Stimulated activated CD4-positive, alpha-beta T cell treated with anti-CD3 and anti-CD28 coated beads, Interleukin-15, amount 100 ng/mL, for 24 hours (primary cell): ENCODE data around the gene CLEC4C.

ENCODE experiments used
- DNase-seq: peaks from one replicate; pipeline ENCODE4 v3.0.0-alpha.2; 2020

Gene CLEC4C

GRCh38 chr12:7719946-7720730 lies 27.0 kb downstream of the CLEC4C start:
- no peak for DNase-seq

GRCh38 chr12:7716381-7716780 lies 30.8 kb downstream of the CLEC4C start:
- DNase-seq = no peak

DNA sequence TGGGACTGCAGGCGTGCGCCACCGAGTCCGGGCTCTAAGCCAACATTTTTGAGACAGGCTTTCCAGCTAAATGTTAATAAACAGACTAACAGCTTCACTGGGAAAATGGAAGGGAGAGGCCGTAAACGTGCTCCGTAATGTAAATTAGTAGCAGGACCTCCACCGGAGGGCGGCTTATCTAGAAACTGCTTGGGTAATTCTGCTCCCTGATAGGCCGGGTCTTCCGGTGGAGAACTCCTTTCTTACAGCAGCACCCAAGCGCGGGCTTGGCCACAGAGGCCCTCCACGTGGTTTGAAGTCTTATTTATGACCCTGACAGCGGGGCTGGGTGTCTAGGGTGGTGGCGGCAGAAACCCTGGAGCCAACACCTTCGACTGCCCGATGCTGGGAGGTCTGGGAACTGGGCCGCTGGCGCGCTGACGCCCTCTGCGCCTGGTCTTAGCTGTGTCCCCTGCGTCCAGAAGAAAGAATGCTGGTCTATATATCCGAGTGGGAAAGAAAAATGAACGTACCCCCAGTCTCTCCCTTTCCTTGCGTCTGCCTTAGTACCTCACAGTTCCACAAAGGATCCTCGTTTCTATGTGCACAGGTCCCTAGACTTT lies 34.2 kb downstream of the CLEC4C start:
- DNase-seq = no peak

GRCh38 chr12:7711133-7711532 lies 36.0 kb downstream of the CLEC4C start, which contains the start of gene DPPA3:
Gene DPPA3, plus strand, starts transcription at chr12:7711433. Its CDS starts 138 bp downstream, at chr12:7711571.
- no peak for DNase-seq

DNA sequence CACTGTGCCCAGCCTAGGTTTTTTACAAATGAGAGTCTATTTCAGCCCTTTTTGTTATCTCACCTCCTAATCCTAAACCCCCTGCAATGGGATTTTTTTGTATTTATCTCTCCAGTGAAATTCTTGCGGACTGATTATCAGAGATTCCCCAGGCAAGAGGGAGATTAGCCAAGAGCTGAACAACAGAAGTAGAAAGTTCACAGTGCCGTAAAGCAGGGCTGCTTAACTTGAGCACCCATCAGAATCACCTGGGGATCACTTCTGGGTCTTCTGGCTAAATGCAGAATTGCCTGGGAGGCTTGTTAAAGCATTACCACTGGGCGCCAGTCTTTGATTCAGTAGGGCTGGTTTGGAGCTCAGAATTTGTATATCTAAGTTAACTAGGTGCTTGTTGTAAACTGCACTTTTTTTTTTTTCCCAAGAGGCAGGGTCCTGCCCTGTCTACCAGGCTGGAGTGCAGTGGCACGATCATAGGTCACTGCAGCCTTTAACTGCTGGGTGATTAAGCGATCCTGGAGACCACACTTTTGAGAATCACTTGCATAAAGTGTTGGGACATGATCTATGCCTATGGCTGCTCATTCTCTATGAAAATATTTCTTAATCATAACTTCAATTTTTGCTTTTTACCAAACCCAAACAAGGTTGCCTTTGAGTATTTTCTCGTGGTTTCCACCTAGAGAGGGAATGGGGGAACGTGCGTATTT lies 37.1 kb downstream of the CLEC4C start:
- no peak for DNase-seq

DNA sequence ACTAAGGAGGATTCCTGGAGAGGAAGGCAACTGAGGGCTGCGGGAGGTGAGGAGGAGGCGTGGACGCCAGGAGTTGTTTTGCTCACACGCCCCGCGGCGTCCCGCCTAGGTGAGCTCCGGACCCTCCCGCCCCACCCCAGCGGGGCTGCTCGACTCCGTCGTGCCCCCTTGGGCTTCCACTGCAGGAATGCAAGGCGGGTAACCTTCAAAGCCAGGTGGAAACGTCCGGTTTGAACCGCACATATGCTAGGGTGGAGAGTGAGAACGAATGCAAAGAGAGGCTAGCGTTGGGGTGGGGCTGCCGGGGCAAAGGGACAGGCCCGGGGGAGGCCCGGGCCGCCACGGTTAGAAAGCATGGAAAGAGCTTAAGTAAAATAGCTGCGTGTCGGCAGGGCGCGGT lies 41.3 kb downstream of the CLEC4C start:
- no peak for DNase-seq

DNA sequence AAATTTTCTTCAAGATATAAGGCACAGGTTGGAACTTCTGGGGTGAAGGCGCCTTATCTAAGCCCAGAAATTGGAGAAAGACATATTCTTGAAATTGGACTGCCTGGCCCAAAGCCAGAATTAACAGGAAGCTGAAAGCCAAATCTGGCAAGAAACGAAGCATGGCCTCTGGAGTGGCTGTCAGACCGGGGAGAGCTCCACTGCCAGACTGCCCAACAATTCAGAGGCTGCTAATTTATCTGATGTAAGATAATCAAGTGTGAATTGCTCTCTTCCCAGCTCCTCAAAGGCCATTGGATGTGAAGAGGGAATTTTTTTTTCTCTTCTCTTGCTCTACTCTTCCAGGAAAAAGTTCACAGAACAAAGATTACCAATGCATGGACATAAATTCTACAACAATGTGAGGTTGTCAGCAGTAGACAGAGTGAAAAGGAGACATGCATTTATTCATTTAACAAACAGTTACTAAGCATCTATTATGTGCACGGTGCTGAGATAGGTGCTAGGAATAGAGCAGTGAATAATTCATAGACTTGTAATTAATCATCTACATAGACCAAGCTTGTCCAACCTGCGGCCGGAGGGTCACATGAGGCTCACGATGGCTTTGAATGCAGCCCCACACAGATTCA lies 51.5 kb downstream of the CLEC4C start, which contains the start of gene GDF3:
Gene GDF3, minus strand, starts transcription at position 210 of the 632 bp plus-strand sequence. Its CDS starts 47 bp downstream, at position 163.
- DNase-seq = no peak

- no peak for DNase-seq
Measured at GRCh38 chr12:7695237-7695560, 52.0 kb downstream of the CLEC4C start.

- no peak for DNase-seq
Measured at GRCh38 chr12:7694556-7695236, 52.5 kb downstream of the CLEC4C start.

GRCh38 chr12:7693793-7694192 lies 53.4 kb downstream of the CLEC4C start:
- no peak for DNase-seq

DNA sequence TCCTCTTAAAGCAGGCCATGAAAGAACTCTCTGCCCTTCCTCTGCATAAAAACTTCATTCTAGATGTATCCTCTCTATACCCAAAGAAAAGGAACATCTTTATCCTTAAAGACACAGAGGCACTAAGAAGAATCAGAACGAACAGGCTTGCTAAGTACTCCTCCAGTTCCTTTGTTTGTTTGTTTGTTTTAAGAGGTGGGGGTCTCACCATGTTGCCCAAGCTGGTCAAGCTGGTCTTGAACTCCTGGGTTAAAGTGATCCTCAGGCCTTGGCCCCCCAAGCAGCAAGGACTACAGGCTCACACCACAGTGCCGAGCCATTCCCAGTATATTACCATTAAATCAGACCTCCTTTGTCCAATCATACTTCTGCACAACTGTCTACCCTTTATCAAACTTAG lies 65.6 kb downstream of the CLEC4C start:
- no peak for DNase-seq
